Liver (tissue), 9 donors: Measurements from ENCODE around the gene GAN. TPM values are rescaled to one million over a fixed set of nuclear protein-coding genes. Genes with fewer than 3 reads are reported as not detected.

Source experiments
- DNase-seq: peaks from one replicate; pipeline ENCODE4 v3.0.0-alpha.2; 2017; ENCODE audit warnings: low spot score
- H3K27ac ChIP-seq, 2 donors: one replicate each; pipeline ENCODE4 v1.7.0; 2013; ENCODE audit warnings: inconsistent platforms in 2 of 2, low read length in 2 of 2, control low read depth in 1 of 2, low read depth in 1 of 2, mild to moderate bottlenecking in 1 of 2
- H3K27me3 ChIP-seq, 4 donors: one replicate each; pipeline versions ENCODE4 v1.6.1 to v1.7.0; 2013; ENCODE audit warnings: low read length in 3 of 4, inconsistent platforms in 1 of 4, mild to moderate bottlenecking in 1 of 4, moderate library complexity in 1 of 4; ENCODE audit not compliant: control insufficient read depth in 4 of 4, insufficient read depth in 4 of 4
- H3K36me3 ChIP-seq, 4 donors: one replicate each; pipeline versions ENCODE4 v1.6.1 to v1.7.0; 2013; ENCODE audit warnings: low read length in 3 of 4, mild to moderate bottlenecking in 3 of 4, low read depth in 1 of 4, moderate library complexity in 1 of 4; ENCODE audit not compliant: control insufficient read depth in 4 of 4, insufficient read depth in 3 of 4
- H3K4me1 ChIP-seq, 4 donors: one replicate each; pipeline versions ENCODE4 v1.6.1 to v1.7.0; 2013; ENCODE audit warnings: low read length in 3 of 4, mild to moderate bottlenecking in 3 of 4, moderate library complexity in 1 of 4; ENCODE audit not compliant: control insufficient read depth in 4 of 4, insufficient read depth in 4 of 4
- H3K4me3 ChIP-seq, 3 donors: one replicate each; pipeline versions ENCODE4 v1.6.1 to v1.7.0; 2013; ENCODE audit warnings: low read length in 3 of 3, control low read depth in 1 of 3, low read depth in 1 of 3, mild to moderate bottlenecking in 1 of 3
- H3K9ac ChIP-seq, 2 donors: one replicate each; pipeline ENCODE4 v1.7.0; 2013; ENCODE audit warnings: low read length in 2 of 2, mild to moderate bottlenecking in 2 of 2, moderate library complexity in 2 of 2, control low read depth in 1 of 2, low read depth in 1 of 2
- H3K9me3 ChIP-seq, 4 donors: one replicate each; pipeline versions ENCODE4 v1.6.1 to v1.7.0; 2013; ENCODE audit warnings: low read length in 3 of 4; ENCODE audit not compliant: control insufficient read depth in 4 of 4
- ATF3 ChIP-seq: IDR thresholded peaks from 2 replicates; pipeline ENCODE4 v1.6.1; 2016; ENCODE audit warnings: antibody characterized with exemption
- CTCF ChIP-seq: fragments of 150-350 bp; IDR thresholded peaks from 2 replicates; pipeline ENCODE4 v1.5.1; 2017; ENCODE audit warnings: improper control_type of control experiment, low read depth, low read length; ENCODE audit not compliant: missing input control
- EGR1 ChIP-seq, 2 donors: IDR thresholded peaks; 2 replicates each; pipeline ENCODE4 v1.6.1; 2016 to 2018; ENCODE audit warnings: antibody characterized with exemption in 2 of 2, low read depth in 2 of 2
- FOXA1 ChIP-seq: IDR thresholded peaks from 2 replicates; pipeline ENCODE4 v1.6.1; 2016; ENCODE audit warnings: antibody characterized with exemption
- FOXA2 ChIP-seq: IDR thresholded peaks from 2 replicates; pipeline ENCODE4 v1.6.1; 2016; ENCODE audit warnings: antibody characterized with exemption
- GABPA ChIP-seq, 2 donors: IDR thresholded peaks in 1 of 2; conservative IDR thresholded peaks in 1 of 2; 2 replicates each; pipeline ENCODE4 v1.6.1; 2016; ENCODE audit warnings: antibody characterized with exemption in 2 of 2, mild to moderate bottlenecking in 1 of 2, moderate library complexity in 1 of 2
- HNF4A ChIP-seq, 2 donors: conservative IDR thresholded peaks; 2 replicates each; pipeline ENCODE4 v1.6.1; 2016; ENCODE audit warnings: antibody characterized with exemption in 2 of 2, mild to moderate bottlenecking in 2 of 2
- HNF4G ChIP-seq: IDR thresholded peaks from 2 replicates; pipeline ENCODE4 v1.6.1; 2016; ENCODE audit warnings: antibody characterized with exemption
- JUND ChIP-seq, 2 donors: IDR thresholded peaks; 2 replicates each; pipeline ENCODE4 v1.6.1; 2016; ENCODE audit warnings: antibody characterized with exemption in 2 of 2
- MAX ChIP-seq: IDR thresholded peaks from 2 replicates; pipeline ENCODE4 v1.6.1; 2016; ENCODE audit warnings: antibody characterized with exemption
- NR2F2 ChIP-seq: IDR thresholded peaks from 2 replicates; pipeline ENCODE4 v1.6.1; 2016; ENCODE audit warnings: antibody characterized with exemption
- RAD21 ChIP-seq, 2 donors: IDR thresholded peaks; 2 replicates each; pipeline ENCODE4 v1.6.1; 2016; ENCODE audit warnings: antibody characterized with exemption in 2 of 2, mild to moderate bottlenecking in 2 of 2
- REST ChIP-seq: IDR thresholded peaks from 2 replicates; pipeline ENCODE4 v1.6.1; 2016; ENCODE audit warnings: antibody characterized with exemption, mild to moderate bottlenecking
- RXRA ChIP-seq, 2 donors: IDR thresholded peaks; 2 replicates each; pipeline ENCODE4 v1.6.1; 2017 to 2018; ENCODE audit warnings: antibody characterized with exemption in 2 of 2, mild to moderate bottlenecking in 1 of 2
- SP1 ChIP-seq: IDR thresholded peaks from 2 replicates; pipeline ENCODE4 v1.6.1; 2018; ENCODE audit warnings: antibody characterized with exemption, mild to moderate bottlenecking
- TAF1 ChIP-seq: conservative IDR thresholded peaks from 2 replicates; pipeline ENCODE4 v1.6.1; 2016; ENCODE audit warnings: antibody characterized with exemption, mild to moderate bottlenecking
- YY1 ChIP-seq: IDR thresholded peaks from 2 replicates; pipeline ENCODE4 v1.6.1; 2016; ENCODE audit warnings: antibody characterized with exemption, mild to moderate bottlenecking
- ZBTB33 ChIP-seq: IDR thresholded peaks from 2 replicates; pipeline ENCODE4 v1.6.1; 2016; ENCODE audit warnings: antibody characterized with exemption
- WGBS: extraction: QIAGEN DNeasy Blood & Tissue Kit; methylation state at CpG from one replicate; pipeline ENCODE4 v1.1.7; 2013; 5-methylcytosine and 5-hydroxymethylcytosine counted together
- polyA plus RNA-seq, 2 donors: library from polyadenylated mRNA; stranded (reverse) in 1 of 2; unstranded in 1 of 2; fragments of 200-250 nt in 1 of 2; fragments of >200 nt in 1 of 2; fragmentation: Nextera tagmentation in 1 of 2; extraction: Ambion mirVana in 1 of 2; gene quantifications; one replicate each; pipeline versions ENCODE4 v1.2.1 to v1.2.3, GENCODE V29; 2013 to 2015
- total RNA-seq, 2 donors: library from RNA; depleted of rRNA; stranded (reverse); fragments of >200 nt; gene quantifications; one replicate each; pipeline ENCODE4 v1.2.3, GENCODE V29; 2014
- donor health status: healthy.
- donor health status: healthy.
- donor health status: healthy.
- donor health status: healthy.
- donor health status: healthy.

Gene GAN
- total and polyA plus RNA-seq, 4 donors, result 0.33 to 5.5 (median 1.5) TPM

- Histone ChIP-seq H3K27ac (no peak overlapping the region), H3K4me1 (no peaks in the 10 kb centered on the region), H3K36me3 (no peaks in the 10 kb centered on the region), H3K27me3 (no peaks in the 10 kb centered on the region), H3K4me3 (no peak overlapping the region), H3K9me3 (no peaks in the 10 kb centered on the region), H3K9ac (no peak overlapping the region)
- TF ChIP-seq RXRA (IDR thresholded peaks at IDR 0.05) (no peak), FOXA1 (no peak), REST (no peak), FOXA2 (no peak), NR2F2 (no peak), GABPA (IDR thresholded peaks at IDR 0.05 in 1 of 2, conservative IDR thresholded peaks at IDR 0.05 in 1 of 2) (no peak), ZBTB33 (no peak), MAX (no peak), ATF3 (no peak), EGR1 (IDR thresholded peaks at IDR 0.05; ENCODE audit: low read depth in 2 of 2) (no peak), HNF4A (conservative IDR thresholded peaks at IDR 0.05) (no peak), TAF1 (no peak), HNF4G (no peak), YY1 (no peak), RAD21 (IDR thresholded peaks at IDR 0.05) (no peak), SP1 (no peak), JUND (IDR thresholded peaks at IDR 0.05) (no peak), CTCF (no peak)
- DNase-seq, result no peak
- 71% methylated on average over 11 of the region's 11 CpGs for WGBS
Measured at GRCh38 chr16:81293909-81294802, 20.6 kb upstream of the GAN start.
